GM18868 (cell line): ENCODE results near the gene IFITM5.
A peak's percentile ranks its signal among the peaks of the same experiment; 100 is the strongest.

Experiments
- ATAC-seq: cut with Tn5 transposase; IDR thresholded peaks from one replicate; pipeline ENCODE4 v1.9.1; 2021; ENCODE audit warnings: mild to moderate bottlenecking, moderate library complexity; ENCODE audit not compliant: unreplicated experiment

IFITM5 gene

GRCh38 chr11:269146-269890 lies 30.0 kb downstream of the IFITM5 start:
- peak; percentile 72 for ATAC-seq

GRCh38 chr11:268716-269145 lies 30.6 kb downstream of the IFITM5 start:
- peak; percentile 38 for ATAC-seq

DNA sequence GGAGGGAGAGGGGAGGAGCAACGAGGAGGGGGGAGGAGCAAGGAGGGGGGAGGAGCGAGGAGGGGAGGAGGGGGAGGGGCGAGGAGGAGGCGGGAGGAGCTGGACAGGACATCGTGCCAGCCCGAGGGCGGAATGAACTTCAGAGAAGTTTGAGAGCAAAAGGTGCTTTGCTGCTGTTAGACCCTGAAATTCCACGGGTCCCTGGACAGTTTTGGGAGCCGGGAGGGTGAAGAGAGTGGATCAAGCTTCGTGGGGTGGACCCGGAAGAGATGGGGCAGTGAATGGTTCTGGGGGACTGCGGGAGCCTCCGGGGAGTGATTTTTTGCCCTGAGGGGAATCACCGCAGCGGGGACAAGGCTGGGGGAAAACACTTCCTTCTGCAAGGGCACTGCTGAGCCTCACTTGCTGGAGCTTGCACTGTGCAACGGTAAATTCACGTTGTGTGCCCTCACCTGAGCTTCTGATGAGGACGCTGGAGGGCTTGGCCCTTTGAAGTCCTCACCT lies 31.8 kb downstream of the IFITM5 start:
- no peak for ATAC-seq

- no peak for ATAC-seq
Observed at GRCh38 chr11:266676-267439, 32.5 kb downstream of the IFITM5 start.

GRCh38 chr11:261624-262023 lies 37.7 kb downstream of the IFITM5 start:
- no peak for ATAC-seq

DNA sequence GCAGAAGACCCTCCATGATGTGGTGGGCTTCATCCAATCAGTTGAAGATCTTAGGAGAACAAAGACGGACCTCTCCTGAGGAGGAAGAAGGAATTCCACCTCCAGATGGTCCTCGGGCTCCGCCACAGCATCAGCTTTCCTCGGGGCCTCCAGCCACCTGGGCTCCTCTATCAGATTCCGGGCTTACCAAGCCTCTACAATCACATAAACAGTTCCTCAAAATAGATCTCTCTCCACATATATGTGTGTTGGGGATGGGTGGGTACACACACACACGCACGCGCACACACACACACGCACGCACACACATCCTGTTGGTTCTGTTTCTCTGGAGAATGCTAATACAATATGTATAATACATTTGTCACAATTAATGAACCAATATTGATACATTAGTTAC lies 39.9 kb downstream of the IFITM5 start:
- no peak for ATAC-seq

GRCh38 chr11:257766-258493 lies 41.4 kb downstream of the IFITM5 start:
- no peak for ATAC-seq

DNA sequence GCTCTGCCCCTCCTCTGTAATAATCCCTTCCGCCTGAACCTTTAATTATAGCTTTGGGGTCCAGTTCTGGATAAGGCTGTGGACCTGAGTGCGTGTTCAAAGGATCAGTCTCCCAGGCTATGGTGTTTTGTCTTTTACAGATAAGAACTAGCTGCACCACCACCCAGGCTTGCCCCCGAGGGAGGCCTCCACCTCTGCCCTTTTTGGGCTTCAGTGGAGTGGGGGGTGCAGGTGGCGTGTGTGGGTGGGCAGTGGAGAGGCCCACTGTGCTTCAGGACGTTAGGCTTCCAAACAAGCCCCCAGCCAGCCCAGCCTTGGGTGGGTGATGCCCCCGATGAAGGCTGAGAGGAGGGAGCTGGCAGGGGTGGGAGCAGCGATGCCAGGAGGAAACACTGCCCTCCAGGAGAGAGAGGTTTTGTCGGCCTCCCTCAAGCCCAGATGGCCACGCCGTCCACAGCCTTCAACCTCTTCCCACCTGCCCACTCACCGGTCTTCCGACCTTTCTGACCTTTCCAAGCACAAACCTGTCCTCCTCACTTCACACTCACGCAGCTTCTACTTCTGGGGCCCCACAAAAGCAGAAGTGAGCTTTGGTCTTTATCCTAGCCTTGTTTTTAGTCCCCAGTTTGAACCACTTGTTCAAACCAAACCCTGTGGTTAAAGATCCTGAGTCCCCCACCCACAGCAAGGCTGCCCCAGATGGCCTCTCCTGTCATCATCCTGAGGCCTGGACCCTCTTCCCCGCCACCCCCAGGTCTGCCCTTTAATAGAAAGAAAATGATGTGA lies 42.2 kb downstream of the IFITM5 start:
- ATAC-seq = no peak

DNA sequence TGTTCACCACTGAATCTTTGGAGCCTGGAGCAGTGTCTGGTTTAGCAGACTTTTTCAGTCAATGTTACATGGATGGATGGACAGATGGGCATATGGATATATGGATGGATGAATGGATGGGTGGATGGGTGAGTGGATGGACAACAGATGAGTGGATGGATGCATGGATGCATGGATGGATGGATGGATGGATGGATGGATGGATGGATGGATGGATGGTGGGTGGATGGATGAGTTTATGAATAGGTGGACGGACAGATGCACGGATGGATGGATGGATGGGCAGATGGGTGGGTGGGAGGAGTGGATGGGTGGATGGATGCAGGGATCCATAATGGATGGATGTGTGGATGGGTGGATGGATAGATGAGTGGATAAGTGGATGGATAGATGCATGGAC lies 43.5 kb downstream of the IFITM5 start:
- ATAC-seq = no peak

GRCh38 chr11:255176-255575 lies 44.1 kb downstream of the IFITM5 start:
- no peak for ATAC-seq

DNA sequence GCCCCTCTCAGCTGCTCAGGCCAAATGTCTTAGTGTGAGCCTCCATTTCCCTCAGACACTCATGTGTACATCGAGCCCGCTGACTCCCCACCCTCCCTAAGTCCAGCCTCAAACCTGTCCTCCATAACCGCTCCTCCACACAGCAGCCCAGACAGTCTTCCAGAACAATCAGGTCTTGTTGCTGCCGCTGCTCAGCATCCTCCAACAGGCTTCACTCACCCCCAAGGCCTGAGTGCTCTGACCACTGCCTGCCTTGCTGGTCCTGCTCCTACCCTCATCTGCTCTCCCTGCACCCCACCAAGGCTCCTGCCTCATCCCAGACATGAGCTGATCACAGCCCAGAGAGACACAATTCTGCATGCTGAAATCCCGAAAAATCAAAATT lies 45.4 kb downstream of the IFITM5 start:
- ATAC-seq = no peak

GRCh38 chr11:253160-253885 lies 46.0 kb downstream of the IFITM5 start:
- ATAC-seq = no peak

GRCh38 chr11:252666-253065 lies 46.7 kb downstream of the IFITM5 start:
- no peak for ATAC-seq

- no peak for ATAC-seq
Observed at GRCh38 chr11:251550-251949, 47.8 kb downstream of the IFITM5 start.

- ATAC-seq = no peak
Observed at GRCh38 chr11:250740-251299, 48.5 kb downstream of the IFITM5 start.

DNA sequence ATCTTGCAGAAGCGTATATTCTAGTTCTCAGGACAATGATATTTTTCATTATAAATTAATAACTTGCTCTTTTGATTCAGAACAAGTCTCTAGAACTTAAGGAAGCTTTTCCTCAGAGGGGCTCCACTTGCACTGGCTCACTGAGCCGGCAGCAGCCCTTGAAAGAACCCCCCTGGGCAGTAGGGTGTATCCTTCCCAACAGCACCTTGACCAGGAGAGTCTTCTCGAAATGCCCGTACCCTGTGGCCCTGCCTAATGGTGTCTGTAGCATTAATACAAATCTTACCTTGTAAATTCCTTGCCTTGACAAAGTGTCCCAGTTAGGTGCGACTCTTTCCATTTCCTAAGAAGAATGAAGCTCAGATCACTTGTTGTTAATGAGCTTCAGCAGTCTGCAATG lies 49.1 kb downstream of the IFITM5 start:
- ATAC-seq = no peak

- ATAC-seq = no peak
Observed at GRCh38 chr11:249062-249461, 50.3 kb downstream of the IFITM5 start.
